ENCODE results near the gene YIF1B. TPM values are rescaled to one million over a fixed set of nuclear protein-coding genes. Genes with fewer than 3 reads are reported as not detected.
"Not testable (repeated sequence)": the region's sequence is repeated elsewhere in the genome, so short reads cannot be mapped to it uniquely, and the experiment has no call there.

The YIF1B gene
- total RNA-seq, 3 donors from 2014 or later = 48.0 to 60.1 (median 50.4) TPM

- peak overlapping the region; percentile 82 for H3K4me3 Mint-ChIP-seq
- no peaks in the 10 kb centered on the region for H3K9me3 Mint-ChIP-seq
- peaks cover 25% of the 10 kb centered on the region for H3K4me1 Mint-ChIP-seq (ENCODE audit: low read depth)
- DNase-seq = no peak
- H3K27me3 Mint-ChIP-seq (ENCODE audit: low read depth) = no peaks in the 10 kb centered on the region
- ATAC-seq = no peak
- no peaks in the 10 kb centered on the region for H3K36me3 Mint-ChIP-seq (ENCODE audit: insufficient read depth)
These were observed 50.4 kb downstream of the YIF1B start for GRCh38 chr19:38265213-38265861.

- Mint-ChIP-seq H3K27me3 (ENCODE audit: low read depth) (no peaks in the 10 kb centered on the region), H3K4me3 (peak within 1 kb of the TSS; percentile 82), H3K36me3 (ENCODE audit: insufficient read depth) (no peaks in the 10 kb centered on the region), H3K4me1 (ENCODE audit: low read depth) (peaks cover 25% of the 10 kb centered on the region), H3K9me3 (no peaks in the 10 kb centered on the region)
- ATAC-seq (peak; percentile 60 to 64), DNase-seq (peak; percentile 44)
These were observed 51.1 kb downstream of the YIF1B start, which contains the start of gene SPINT2 for GRCh38 chr19:38264486-38265212. SPINT2 (plus strand) TSS chr19:38264573; CDS start chr19:38264893, 320 bp downstream.

DNA sequence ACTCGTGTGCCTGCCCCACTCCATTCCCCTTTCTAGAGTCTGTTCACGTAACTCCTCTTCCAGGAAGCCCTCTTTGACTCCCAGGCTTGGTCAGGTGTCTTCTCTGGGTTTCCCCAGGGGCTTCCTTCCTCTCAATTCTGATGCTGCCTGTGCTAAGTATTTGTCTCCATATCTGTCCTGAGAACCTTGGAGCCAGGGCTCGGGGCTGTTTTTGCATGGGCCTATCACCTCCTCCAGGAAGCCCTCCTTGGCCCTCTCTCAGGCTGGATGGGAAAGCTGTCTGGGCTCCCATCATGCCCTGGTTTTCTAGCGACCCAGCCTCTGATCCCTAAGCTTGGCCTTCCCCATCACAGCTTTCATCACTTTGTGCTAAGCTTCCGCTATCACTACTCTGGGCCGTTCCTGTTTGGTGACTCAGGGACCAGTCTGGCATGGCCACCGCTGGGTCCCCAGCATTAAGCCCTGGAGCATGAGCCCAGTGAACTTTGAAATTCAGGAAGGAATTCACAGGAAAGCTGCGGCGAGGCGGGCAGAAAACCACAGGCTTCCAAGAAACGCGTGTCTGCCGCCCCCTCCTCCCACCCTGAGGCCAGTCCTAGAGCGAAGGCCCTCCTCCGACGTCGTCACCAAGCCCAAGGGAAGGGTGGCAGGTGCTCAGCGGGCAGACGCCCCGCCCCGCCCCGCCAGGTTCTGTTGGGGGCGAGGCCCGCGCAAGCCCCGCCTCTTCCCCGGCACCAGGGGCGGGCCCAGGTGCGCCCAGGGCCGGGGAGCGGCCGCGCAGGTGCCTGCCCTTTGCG, 51.9 kb downstream of the YIF1B start:
- Mint-ChIP-seq H3K9me3 (no peaks in the 10 kb centered on the region), H3K27me3 (ENCODE audit: low read depth) (peaks cover 3% of the 10 kb centered on the region), H3K36me3 (ENCODE audit: insufficient read depth) (no peaks in the 10 kb centered on the region), H3K4me3 (peak overlapping the region; percentile 80), H3K4me1 (ENCODE audit: low read depth) (peaks cover 25% of the 10 kb centered on the region)
- DNase-seq = peak; percentile 77
- ATAC-seq = peak; percentile 78 to 85

DNA sequence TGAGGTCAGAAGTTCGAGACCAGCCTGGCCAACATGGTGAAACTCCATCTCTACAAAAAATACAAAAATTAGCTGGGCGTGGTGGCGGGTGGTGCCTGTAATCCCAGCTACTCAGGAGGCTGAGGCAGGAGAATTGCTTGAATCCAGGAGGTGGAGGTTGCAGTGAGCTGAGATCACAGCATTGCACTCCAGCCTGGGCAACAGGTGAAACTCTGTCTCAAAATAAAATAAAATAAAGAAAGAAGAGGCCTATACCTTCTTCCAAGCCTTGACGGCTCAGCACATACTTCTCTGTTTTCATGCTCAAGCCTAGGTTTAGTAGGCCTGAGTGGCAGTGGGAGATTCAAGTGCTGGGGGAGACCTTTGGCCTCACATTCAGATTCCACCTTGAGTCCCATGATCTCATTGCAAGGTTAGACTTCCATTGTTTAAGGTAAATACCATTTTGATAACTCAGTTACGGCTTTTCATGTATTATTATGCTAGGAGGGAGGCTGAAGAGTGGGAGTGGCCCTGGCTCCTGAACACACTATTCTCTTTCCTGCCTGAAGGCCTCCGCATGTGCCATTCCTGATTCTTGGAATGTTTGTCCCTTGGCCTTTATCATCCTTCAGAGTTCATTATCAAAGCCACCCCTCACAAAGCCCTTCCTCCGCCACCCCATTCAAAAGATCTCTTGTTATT, 53.0 kb downstream of the YIF1B start:
- H3K27me3 Mint-ChIP-seq (ENCODE audit: low read depth) = peaks cover 7% of the 10 kb centered on the region
- peaks cover 25% of the 10 kb centered on the region for H3K4me1 Mint-ChIP-seq (ENCODE audit: low read depth)
- DNase-seq = no peak
- no peak for ATAC-seq
- H3K36me3 Mint-ChIP-seq (ENCODE audit: insufficient read depth) = no peaks in the 10 kb centered on the region
- H3K9me3 Mint-ChIP-seq = no peaks in the 10 kb centered on the region
- H3K4me3 Mint-ChIP-seq = no peak overlapping the region

DNA sequence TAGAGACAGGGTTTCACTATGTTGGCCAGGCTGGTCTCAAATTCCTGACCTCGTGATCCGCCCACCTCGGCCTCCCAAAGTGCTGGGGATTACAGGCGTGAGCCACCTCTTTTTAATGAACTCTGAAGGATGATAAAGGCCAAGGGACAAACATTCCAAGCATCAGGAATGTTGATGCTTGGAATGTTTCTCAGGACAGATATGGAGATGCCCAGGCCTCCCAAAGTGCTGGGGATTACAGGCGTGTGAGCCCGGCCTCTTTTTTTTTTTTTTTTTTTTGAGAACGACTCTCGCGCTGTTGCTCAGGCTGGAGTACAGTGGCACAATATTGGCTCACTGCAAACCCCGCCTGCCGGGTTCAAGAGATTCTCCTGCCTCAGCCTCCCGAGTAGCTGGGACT, 53.8 kb downstream of the YIF1B start:
- H3K27me3 Mint-ChIP-seq (ENCODE audit: low read depth); DNase-seq; H3K36me3 Mint-ChIP-seq (ENCODE audit: insufficient read depth); ATAC-seq; H3K9me3 Mint-ChIP-seq; H3K4me3 Mint-ChIP-seq: not testable (repeated sequence)
- H3K4me1 Mint-ChIP-seq (ENCODE audit: low read depth) = peaks cover 24% of the 10 kb centered on the region

- no peaks in the 10 kb centered on the region for H3K9me3 Mint-ChIP-seq
- ATAC-seq (no peak), DNase-seq (no peak)
- peak overlapping the region; percentile 38 for H3K4me3 Mint-ChIP-seq
- H3K4me1 Mint-ChIP-seq (ENCODE audit: low read depth) = peaks cover 2% of the 10 kb centered on the region
- H3K36me3 Mint-ChIP-seq (ENCODE audit: insufficient read depth) = no peaks in the 10 kb centered on the region
- peaks cover 21% of the 10 kb centered on the region for H3K27me3 Mint-ChIP-seq (ENCODE audit: low read depth)
These were observed 60.2 kb downstream of the YIF1B start for GRCh38 chr19:38255383-38256014.

DNA sequence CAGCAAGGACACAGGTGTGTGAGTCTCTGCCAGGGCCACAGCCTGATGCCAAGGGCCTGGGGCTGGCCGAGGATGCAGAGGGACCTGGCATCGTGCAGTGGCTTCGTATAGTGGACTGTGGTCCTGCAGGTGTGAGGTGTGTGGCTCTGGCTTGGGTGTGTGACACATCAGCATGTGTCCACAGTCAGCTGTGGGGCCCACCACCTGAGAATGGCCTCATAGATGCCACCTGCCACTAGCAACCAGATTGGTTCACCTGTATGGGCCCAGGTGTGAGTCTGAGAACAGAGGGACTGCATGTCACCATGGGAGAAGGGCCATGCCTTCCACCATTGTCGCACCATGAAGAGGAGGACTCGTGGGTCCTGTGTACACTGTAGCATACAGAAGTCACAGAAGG, 62.0 kb downstream of the YIF1B start:
- no peaks in the 10 kb centered on the region for H3K9me3 Mint-ChIP-seq
- peaks cover 18% of the 10 kb centered on the region for H3K27me3 Mint-ChIP-seq (ENCODE audit: low read depth)
- DNase-seq (no peak), ATAC-seq (no peak)
- H3K4me1 Mint-ChIP-seq (ENCODE audit: low read depth) = peaks cover 2% of the 10 kb centered on the region
- H3K36me3 Mint-ChIP-seq (ENCODE audit: insufficient read depth) = no peaks in the 10 kb centered on the region
- H3K4me3 Mint-ChIP-seq = no peak overlapping the region

Other genes with a start within 250 kb of the YIF1B start
- under 1 TPM; 0.40 to 0.45 (median 0.43) TPM for gene DPF1, start 91.7 kb downstream of the YIF1B start, total RNA-seq
- 1 to 10 TPM in 1 of 3 donors, under 1 TPM in 2; 0.34 to 1.8 (median 0.46) TPM for gene PPP1R14A, start 59.6 kb downstream of the YIF1B start, total RNA-seq
- 10 to 100 TPM; 15.6 to 27.5 (median 20.6) TPM for gene SPINT2, start 51.4 kb downstream of the YIF1B start, total RNA-seq
- not detected for gene C19orf33, start 11.7 kb downstream of the YIF1B start, total RNA-seq
- gene KCNK6, start 3.9 kb upstream of the YIF1B start, total RNA-seq = 10 to 100 TPM in 1 of 3 donors, 1 to 10 TPM in 2; 9.2 to 10.9 (median 9.8) TPM
- 1 to 10 TPM; 2.4 to 3.1 (median 3.0) TPM for gene CATSPERG, start 19.9 kb upstream of the YIF1B start, total RNA-seq
- gene PSMD8, start 58.6 kb upstream of the YIF1B start, total RNA-seq = 100 to 1,000 TPM; 331 to 368 (median 337) TPM
- under 1 TPM in 2 of 3 donors, not detected in 1; 0.11 TPM for gene GGN, start 72.1 kb upstream of the YIF1B start, total RNA-seq
- gene SPRED3, start 72.8 kb upstream of the YIF1B start, total RNA-seq = under 1 TPM; 0.46 to 0.74 (median 0.57) TPM
- 10 to 100 TPM; 22.7 to 27.5 (median 24.5) TPM for gene FAM98C, start 87.1 kb upstream of the YIF1B start, total RNA-seq
- 1 to 10 TPM in 2 of 3 donors, under 1 TPM in 1; 0.66 to 1.4 (median 1.2) TPM for gene RASGRP4, start 110.3 kb upstream of the YIF1B start, total RNA-seq
- gene RYR1, start 117.7 kb upstream of the YIF1B start, total RNA-seq = 1 to 10 TPM; 2.3 to 3.9 (median 3.2) TPM

Measured in activated T-cell treated with anti-CD3 and anti-CD28 coated beads, Interleukin-2, amount 50 U/mL, for 4 hours (primary cell).